K562 (cell line): ENCODE measurements around the gene CACNA1S.

ENCODE experiments used
- BHLHE40 ChIP-seq: IDR thresholded peaks from 2 replicates; pipeline ENCODE4 v1.6.1; 2011; ENCODE audit warnings: low read length, improper control_type of control experiment
- YY1 ChIP-seq, 3 experiments: IDR thresholded peaks; 2 replicates each; pipeline ENCODE4 v1.6.1; 2011; ENCODE audit warnings: low read length in 2 of 3, mild to moderate bottlenecking in 2 of 3, moderate library complexity in 2 of 3, borderline replicate concordance in 1 of 3, control low read depth in 1 of 3, low read depth in 1 of 3; ENCODE audit not compliant: insufficient read depth in 3 of 3, insufficient replicate concordance in 2 of 3, control insufficient read depth in 1 of 3, insufficient read length in 1 of 3; ENCODE audit errors: extremely low read depth in 1 of 3
- ZNF24 ChIP-seq: fragments of 450-650 bp; IDR thresholded peaks from 2 replicates; pipeline ENCODE4 v1.6.1; 2016

DNA sequence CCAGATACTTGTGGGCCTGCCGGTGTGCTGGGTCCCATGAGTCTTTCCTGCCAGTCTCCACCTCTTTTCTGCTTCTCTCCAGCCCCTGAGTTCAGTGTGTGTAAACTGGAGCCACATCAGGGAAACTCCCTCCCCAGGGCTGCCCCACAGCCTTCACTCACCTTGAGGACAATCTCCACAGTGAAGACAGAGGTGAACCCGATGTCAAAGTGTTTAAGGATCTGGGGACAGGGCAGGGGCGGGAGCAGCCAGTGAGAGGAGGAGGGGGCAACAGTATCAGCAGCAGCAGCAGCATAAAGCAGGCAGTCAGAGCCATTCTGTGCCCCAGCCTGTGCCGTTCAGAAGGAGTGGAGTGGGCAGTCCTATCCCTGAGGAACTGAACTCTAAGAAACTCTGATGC lies 43.2 kb downstream of the CACNA1S start:
- TF ChIP-seq ZNF24 = no peak
- TF ChIP-seq YY1 (IDR thresholded peaks at IDR 0.05; ENCODE audit: borderline replicate concordance in 1 of 3, control insufficient read depth in 1 of 3, extremely low read depth in 1 of 3, insufficient read depth in 3 of 3, insufficient read length in 1 of 3, insufficient replicate concordance in 2 of 3, low read depth in 1 of 3, low read length in 2 of 3) = no peak
- no peak for TF ChIP-seq BHLHE40
